Measurements from ENCODE around the gene KLF1.

Gene KLF1

GRCh38 chr19:12913851-12914690, 27.1 kb upstream of the KLF1 start:
- DNase-seq (ENCODE audit: extremely low read depth, insufficient read length), result no peak

DNA sequence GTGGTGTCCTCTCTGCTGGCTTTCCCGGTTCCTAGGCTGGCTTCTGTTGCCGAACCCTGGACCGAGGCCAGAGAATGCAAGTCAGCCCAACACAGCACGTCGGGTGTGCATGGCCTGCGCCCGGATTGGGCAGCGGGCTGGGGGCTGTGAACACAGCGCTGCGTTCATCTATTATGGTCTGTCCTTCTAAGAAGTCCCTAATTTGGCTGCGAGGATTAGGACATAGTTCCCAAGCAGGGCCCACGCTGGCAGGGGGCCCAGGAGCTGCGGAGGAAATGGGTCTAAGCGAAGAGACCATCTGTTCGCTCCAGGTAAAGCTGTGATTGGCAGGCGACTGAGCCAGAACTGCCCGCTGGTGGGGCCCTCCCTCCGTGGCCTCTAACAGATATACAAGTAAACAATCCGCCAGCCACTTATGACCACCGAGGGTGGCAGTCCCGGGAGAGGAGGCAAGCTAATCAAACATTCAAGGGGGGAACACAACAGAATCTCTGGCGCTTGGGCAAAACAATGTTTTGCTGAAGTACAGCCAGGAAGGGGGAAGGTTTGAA, 26.1 kb upstream of the KLF1 start:
- Histone ChIP-seq H3K27me3 (replicated peaks; ENCODE audit: control insufficient read depth, insufficient read depth, low read length) (no peaks in the 10 kb centered on the region), H3K4me3 (replicated peaks; ENCODE audit: low read depth, low read length) (no peak overlapping the region), H3K36me3 (ENCODE audit: control insufficient read depth, insufficient read depth, low read length) (no peaks in the 10 kb centered on the region)
- TF ChIP-seq, protein P1, sequence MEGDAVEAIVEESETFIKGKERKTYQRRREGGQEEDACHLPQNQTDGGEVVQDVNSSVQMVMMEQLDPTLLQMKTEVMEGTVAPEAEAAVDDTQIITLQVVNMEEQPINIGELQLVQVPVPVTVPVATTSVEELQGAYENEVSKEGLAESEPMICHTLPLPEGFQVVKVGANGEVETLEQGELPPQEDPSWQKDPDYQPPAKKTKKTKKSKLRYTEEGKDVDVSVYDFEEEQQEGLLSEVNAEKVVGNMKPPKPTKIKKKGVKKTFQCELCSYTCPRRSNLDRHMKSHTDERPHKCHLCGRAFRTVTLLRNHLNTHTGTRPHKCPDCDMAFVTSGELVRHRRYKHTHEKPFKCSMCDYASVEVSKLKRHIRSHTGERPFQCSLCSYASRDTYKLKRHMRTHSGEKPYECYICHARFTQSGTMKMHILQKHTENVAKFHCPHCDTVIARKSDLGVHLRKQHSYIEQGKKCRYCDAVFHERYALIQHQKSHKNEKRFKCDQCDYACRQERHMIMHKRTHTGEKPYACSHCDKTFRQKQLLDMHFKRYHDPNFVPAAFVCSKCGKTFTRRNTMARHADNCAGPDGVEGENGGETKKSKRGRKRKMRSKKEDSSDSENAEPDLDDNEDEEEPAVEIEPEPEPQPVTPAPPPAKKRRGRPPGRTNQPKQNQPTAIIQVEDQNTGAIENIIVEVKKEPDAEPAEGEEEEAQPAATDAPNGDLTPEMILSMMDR (IDR thresholded peaks at IDR 0.05; ENCODE audit: insufficient read depth, low read length, poor library complexity, severe bottlenecking), result no peak
- no peak for DNase-seq (ENCODE audit: extremely low read depth, insufficient read length)

More at GRCh38 chr19:12913851-12914690, 27.1 kb upstream of the KLF1 start:
- Histone ChIP-seq H3K4me3 (replicated peaks; ENCODE audit: low read depth, low read length) (no peak overlapping the region), H3K27me3 (replicated peaks; ENCODE audit: control insufficient read depth, insufficient read depth, low read length) (no peaks in the 10 kb centered on the region), H3K36me3 (ENCODE audit: control insufficient read depth, insufficient read depth, low read length) (no peaks in the 10 kb centered on the region)
- TF ChIP-seq, protein P1 (IDR thresholded peaks at IDR 0.05; ENCODE audit: insufficient read depth, low read length, poor library complexity, severe bottlenecking), result no peak

GRCh38 chr19:12912571-12912970, 25.6 kb upstream of the KLF1 start:
- H3K27me3 ChIP-seq (replicated peaks; ENCODE audit: control insufficient read depth, insufficient read depth, low read length), result no peaks in the 10 kb centered on the region
- H3K36me3 ChIP-seq (ENCODE audit: control insufficient read depth, insufficient read depth, low read length), result no peaks in the 10 kb centered on the region
- no peak overlapping the region for H3K4me3 ChIP-seq (replicated peaks; ENCODE audit: low read depth, low read length)
- TF ChIP-seq, protein P1 (IDR thresholded peaks at IDR 0.05; ENCODE audit: insufficient read depth, low read length, poor library complexity, severe bottlenecking), result no peak
- no peak for DNase-seq (ENCODE audit: extremely low read depth, insufficient read length)

GRCh38 chr19:12907166-12907565, 20.2 kb upstream of the KLF1 start:
- Histone ChIP-seq H3K36me3 (ENCODE audit: control insufficient read depth, insufficient read depth, low read length) (no peaks in the 10 kb centered on the region), H3K27me3 (replicated peaks; ENCODE audit: control insufficient read depth, insufficient read depth, low read length) (no peaks in the 10 kb centered on the region), H3K4me3 (replicated peaks; ENCODE audit: low read depth, low read length) (no peak overlapping the region)
- TF ChIP-seq, protein P1 (IDR thresholded peaks at IDR 0.05; ENCODE audit: insufficient read depth, low read length, poor library complexity, severe bottlenecking), result no peak
- no peak for DNase-seq (ENCODE audit: extremely low read depth, insufficient read length)

DNA sequence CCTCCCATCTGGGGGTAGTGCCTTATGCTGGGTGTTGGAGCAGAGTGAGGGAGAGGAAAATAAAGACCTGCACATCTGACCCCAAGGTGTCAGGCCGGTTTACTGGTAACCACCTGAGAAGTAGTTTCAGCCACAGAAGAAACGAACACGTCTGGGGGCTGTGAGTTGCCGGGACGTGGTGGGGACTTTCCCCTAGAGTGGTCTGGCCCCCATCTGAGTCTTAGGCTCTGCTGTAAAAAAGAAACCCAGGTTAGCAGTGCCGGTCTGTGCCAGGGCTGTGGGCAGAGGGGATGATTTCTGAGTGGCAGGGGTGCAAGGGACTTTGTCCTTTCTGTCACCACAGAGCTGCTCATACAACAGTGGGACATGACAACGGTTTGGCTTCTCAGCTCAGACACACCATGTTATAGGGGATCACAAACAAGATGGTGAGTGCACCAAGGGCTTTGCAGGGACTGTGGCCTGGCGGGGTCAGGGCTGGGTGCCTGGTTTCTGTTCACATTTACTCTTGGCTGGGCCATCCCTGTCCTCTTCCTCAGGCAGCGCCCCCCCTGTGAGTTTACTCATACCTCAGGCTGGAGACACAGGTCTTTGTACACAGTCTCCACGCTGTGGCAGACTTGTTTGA, 13.0 kb upstream of the KLF1 start:
- Histone ChIP-seq H3K27me3 (replicated peaks; ENCODE audit: control insufficient read depth, insufficient read depth, low read length) (no peaks in the 10 kb centered on the region), H3K4me3 (replicated peaks; ENCODE audit: low read depth, low read length) (no peak overlapping the region), H3K36me3 (ENCODE audit: control insufficient read depth, insufficient read depth, low read length) (peaks cover 17% of the 10 kb centered on the region)
- DNase-seq (ENCODE audit: extremely low read depth, insufficient read length), result peak; percentile 61
- TF ChIP-seq, protein P1 (IDR thresholded peaks at IDR 0.05; ENCODE audit: insufficient read depth, low read length, poor library complexity, severe bottlenecking), result no peak
